Stimulated activated CD8-positive, alpha-beta memory T cell treated with anti-CD3 and anti-CD28 coated beads, Interleukin-4, amount 100 ng/mL, for 24 hours (primary cell): ENCODE data around the gene RANBP9.

Source experiments
- DNase-seq: peaks from one replicate; pipeline ENCODE4 v3.0.0-alpha.2; 2020; ENCODE audit warnings: low read depth

The RANBP9 gene

GRCh38 chr6:13653296-13653695, 58.3 kb downstream of the RANBP9 start:
- no peak for DNase-seq

- no peak for DNase-seq
Measured at GRCh38 chr6:13649393-13649792, 62.2 kb downstream of the RANBP9 start.

- DNase-seq, result no peak
Measured at GRCh38 chr6:13648850-13649249, 62.8 kb downstream of the RANBP9 start.

DNA sequence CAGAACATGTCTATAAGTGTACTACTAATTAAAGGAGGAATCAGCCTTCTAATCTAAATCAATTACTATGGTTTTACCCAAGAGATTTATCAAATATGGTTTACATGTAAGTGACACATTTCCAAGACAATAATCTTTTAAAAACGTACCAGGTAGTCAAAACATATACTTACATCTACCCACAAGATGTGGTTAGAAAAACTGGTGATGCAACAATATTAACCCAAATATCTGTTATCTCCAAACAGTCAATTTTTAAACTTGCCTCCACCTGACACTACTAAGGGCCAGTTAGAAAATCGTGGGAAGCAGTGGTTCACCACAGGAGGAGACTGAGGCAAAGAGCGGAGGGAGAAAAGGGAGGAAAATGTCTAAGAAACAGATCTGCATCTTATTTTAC, 68.5 kb downstream of the RANBP9 start:
- no peak for DNase-seq

DNA sequence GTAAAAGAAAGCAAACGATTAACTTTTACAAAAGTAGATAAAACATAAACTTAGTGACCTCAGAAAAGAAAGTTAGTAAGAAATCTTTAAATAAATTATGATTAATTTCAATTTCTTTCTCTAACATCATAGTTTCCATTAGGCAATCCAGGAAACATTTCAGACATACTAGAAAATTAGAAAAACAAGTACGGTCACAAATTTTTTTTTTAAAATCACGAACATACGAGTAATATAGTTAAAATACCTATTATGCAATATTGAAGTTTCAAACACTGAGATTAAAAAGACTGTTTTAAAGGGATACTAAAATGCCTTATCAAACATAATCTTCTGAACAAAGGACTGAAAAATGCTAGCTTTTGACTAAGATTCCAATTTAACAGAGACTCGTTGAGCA, 70.3 kb downstream of the RANBP9 start:
- no peak for DNase-seq

DNA sequence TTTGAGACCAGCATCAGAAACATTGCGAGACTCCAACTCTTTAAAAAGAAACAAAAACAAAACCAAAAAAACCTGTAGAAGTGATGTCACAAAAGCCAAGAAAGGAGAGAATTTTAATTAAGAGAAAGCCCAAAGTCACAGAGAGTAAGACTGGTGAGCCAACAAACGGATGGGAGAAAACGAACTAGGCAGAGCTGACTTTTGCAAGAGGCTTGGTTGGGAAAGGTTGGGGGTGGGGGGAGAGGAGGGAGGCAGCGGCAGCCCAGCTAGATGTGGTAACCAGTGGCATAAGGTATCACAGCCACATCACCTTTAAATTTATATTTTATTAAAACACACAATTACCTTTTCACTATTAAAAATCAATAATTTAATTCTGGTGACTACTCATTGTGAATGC, 73.0 kb downstream of the RANBP9 start:
- DNase-seq, result no peak

DNA sequence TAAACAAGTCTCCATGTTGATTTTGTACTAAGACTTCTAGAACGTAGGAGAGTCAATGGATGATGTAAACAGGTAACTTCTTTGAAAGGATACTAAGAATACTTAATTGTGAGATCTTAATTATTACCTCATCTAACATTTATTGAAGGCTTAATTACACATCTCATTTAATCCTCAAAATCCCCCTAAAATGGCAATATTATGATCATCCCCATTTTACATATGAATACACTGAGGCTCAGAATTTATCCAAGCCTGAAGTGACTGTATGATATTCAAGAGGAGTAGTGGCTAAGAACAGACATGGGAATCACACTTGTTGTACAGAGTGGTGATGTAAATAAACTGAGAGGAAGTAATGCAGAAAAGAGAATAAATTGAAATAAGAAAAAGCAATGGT, 73.6 kb downstream of the RANBP9 start:
- DNase-seq, result no peak

- no peak for DNase-seq
Measured at GRCh38 chr6:13635948-13636658, 75.5 kb downstream of the RANBP9 start.

GRCh38 chr6:13633343-13633742, 78.3 kb downstream of the RANBP9 start:
- DNase-seq, result no peak

GRCh38 chr6:13630499-13630898, 81.1 kb downstream of the RANBP9 start:
- DNase-seq, result no peak

- DNase-seq, result no peak
Measured at GRCh38 chr6:13629459-13630116, 82.0 kb downstream of the RANBP9 start.

DNA sequence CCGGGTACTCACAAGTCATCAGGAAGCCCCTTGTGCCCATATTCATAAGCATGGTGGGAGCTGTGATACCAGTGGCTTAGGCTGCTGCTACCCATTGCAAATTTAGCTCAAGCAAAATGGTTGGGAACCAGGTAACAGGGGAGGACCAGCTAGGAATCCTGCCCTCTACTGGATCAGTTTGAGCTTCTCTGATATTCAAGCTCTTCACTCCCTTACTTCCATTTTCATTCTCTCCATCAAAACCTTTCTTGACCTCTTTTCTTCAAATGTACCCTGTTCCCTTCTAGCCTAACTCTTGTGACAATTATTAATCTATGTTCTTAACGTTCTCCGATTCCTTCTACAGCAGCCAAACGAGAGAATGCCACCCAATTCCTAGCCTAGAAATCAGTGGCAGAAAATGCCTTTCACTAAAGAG, 86.8 kb downstream of the RANBP9 start:
- no peak for DNase-seq

- DNase-seq, result no peak
Measured at GRCh38 chr6:13617066-13617465, 94.6 kb downstream of the RANBP9 start.

GRCh38 chr6:13615792-13616120, 95.9 kb downstream of the RANBP9 start:
- DNase-seq, result peak; percentile 34

GRCh38 chr6:13614926-13615791, 96.5 kb downstream of the RANBP9 start, which contains the start of gene NOL7:
NOL7 (plus strand) TSS chr6:13615335; CDS start chr6:13615359, 24 bp downstream.
- DNase-seq, result peak; percentile 97

GRCh38 chr6:13614126-13614925, 97.3 kb downstream of the RANBP9 start:
- peak; percentile 7 for DNase-seq

DNA sequence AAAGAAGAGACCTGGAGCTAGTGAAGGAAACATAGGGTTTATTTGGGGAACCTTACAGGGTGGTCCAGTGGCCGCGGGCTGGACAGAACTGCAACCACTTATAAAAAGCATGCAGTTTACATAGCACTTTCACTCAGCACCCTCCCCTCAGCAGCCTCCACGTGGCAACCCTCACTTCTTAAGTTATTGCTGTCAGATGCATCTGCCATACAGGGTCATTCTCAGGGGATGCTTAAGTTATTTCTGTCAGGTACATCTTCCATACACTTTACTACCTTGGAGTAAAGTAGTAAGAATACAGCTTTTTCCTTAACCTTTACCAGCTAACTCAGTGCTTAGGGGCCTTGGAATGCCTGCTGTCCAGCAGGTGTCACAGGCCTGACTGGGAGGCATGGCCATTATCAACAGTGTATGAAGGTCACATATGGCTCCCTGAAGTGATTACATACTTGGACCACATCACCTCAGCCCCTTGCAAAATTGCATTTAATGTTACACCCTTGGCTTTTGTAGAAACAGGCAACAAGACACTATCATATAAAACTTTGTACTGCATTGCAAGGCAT, 98.5 kb downstream of the RANBP9 start:
- DNase-seq, result no peak

DNA sequence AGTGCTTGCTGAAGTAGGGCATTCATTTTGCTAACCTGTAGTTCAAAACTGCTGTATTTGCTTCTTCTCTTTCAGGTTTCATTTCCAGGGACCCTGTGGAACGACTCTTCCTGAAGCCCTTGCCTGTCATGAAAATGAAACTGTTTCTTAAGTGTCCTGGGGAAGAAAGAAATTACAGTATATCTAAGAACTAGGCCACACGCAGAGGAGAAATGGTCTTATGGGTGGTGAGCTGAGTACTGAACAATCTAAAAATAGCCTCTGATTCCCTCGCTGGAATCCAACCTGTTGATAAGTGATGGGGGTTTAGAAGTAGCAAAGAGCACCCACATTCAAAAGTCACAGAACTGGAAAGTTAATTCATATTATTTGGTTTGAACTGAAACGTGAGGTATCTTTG, 99.9 kb downstream of the RANBP9 start:
- DNase-seq, result no peak

- no peak for DNase-seq
Measured at GRCh38 chr6:13605634-13606033, 106.0 kb downstream of the RANBP9 start.

GRCh38 chr6:13604546-13605416, 106.9 kb downstream of the RANBP9 start:
- DNase-seq, result no peak

GRCh38 chr6:13604135-13604534, 107.5 kb downstream of the RANBP9 start:
- no peak for DNase-seq
